GM12801 (cell line): ENCODE results near the gene GFM1.

Experiments
- CTCF ChIP-seq: IDR thresholded peaks from one replicate; pipeline ENCODE4 v1.5.1; 2011; ENCODE audit warnings: control low read depth; ENCODE audit not compliant: insufficient read length; ENCODE audit errors: extremely low read depth

GFM1 gene

GRCh38 chr3:158728061-158728377 lies 83.7 kb downstream of the GFM1 start:
- TF ChIP-seq CTCF: no peak

GRCh38 chr3:158728851-158729250 lies 84.5 kb downstream of the GFM1 start:
- TF ChIP-seq CTCF: no peak

- TF ChIP-seq CTCF: no peak
Measured at GRCh38 chr3:158731486-158731885, 87.2 kb downstream of the GFM1 start.

- TF ChIP-seq CTCF: no peak
Measured at GRCh38 chr3:158731938-158732855, 87.9 kb downstream of the GFM1 start, which contains the start of gene RARRES1. TSS of gene RARRES1 (minus strand) at chr3:158732457. CDS start at chr3:158732415, 42 bp downstream.

- no peak for TF ChIP-seq CTCF
Measured at GRCh38 chr3:158732856-158733200, 88.5 kb downstream of the GFM1 start.

- no peak for TF ChIP-seq CTCF
Measured at GRCh38 chr3:158733656-158734055, 89.3 kb downstream of the GFM1 start.

- TF ChIP-seq CTCF: no peak
Measured at GRCh38 chr3:158735296-158736033, 91.1 kb downstream of the GFM1 start.
